K562 (cell line): Measurements from ENCODE around the gene L3MBTL1.

Source experiments
- JUN ChIP-seq, 2 experiments: sonication (generic) in 1 of 2; formaldehyde crosslinking in 1 of 2; IDR thresholded peaks; 2 replicates each; pipeline versions ENCODE4 v1.6.1 to v1.8.0; 2012 to 2022; ENCODE audit warnings: borderline replicate concordance in 2 of 2, mild to moderate bottlenecking in 2 of 2, improper control_type of control experiment in 1 of 2, low read depth in 1 of 2, low read length in 1 of 2, missing genetic modification reagents in 1 of 2
- POLR2A ChIP-seq: fragments of 450-650 bp; conservative IDR thresholded peaks from 2 replicates; pipeline ENCODE4 v1.6.1; 2016
- POLR2AphosphoS5 ChIP-seq: IDR thresholded peaks from 2 replicates; pipeline ENCODE4 v1.6.1; 2011; ENCODE audit warnings: mild to moderate bottlenecking, low read depth, low read length, moderate library complexity; ENCODE audit not compliant: control insufficient read depth, insufficient read depth
- ZNF23 ChIP-seq: fragments of 250-450 bp; sonication (Bioruptor Pico); IDR thresholded peaks from 2 replicates; pipeline ENCODE4 v1.4.0; 2020; ENCODE audit warnings: mild to moderate bottlenecking
- ZSCAN29 ChIP-seq: fragments of 450-650 bp; IDR thresholded peaks from 2 replicates; pipeline ENCODE4 v1.6.1; 2017
- TF ChIP-seq, protein P1 (sequence below), 3 experiments: IDR thresholded peaks in 2 of 3; conservative IDR thresholded peaks in 1 of 3; 2 replicates each; pipeline ENCODE4 v1.5.1; 2011 to 2012; ENCODE audit warnings: low read length in 3 of 3, mild to moderate bottlenecking in 3 of 3, control low read depth in 2 of 3, improper control_type of control experiment in 1 of 3, inconsistent platforms in 1 of 3, low read depth in 1 of 3, mixed read lengths in 1 of 3, moderate library complexity in 1 of 3; ENCODE audit not compliant: insufficient read depth in 2 of 3

- no peak; the same call in 1 of the 2 replicates for TF ChIP-seq POLR2AphosphoS5
- 0 out of 2 replicates have a peak, but pooled peaks have one; percentile 13 for TF ChIP-seq POLR2A
- no peak for TF ChIP-seq ZSCAN29
- TF ChIP-seq JUN (IDR thresholded peaks at IDR 0.05; ENCODE audit: borderline replicate concordance, low read depth, low read length) = no peak
- no peak for TF ChIP-seq JUN (CRISPR knock-in tag; IDR thresholded peaks at IDR 0.05; ENCODE audit: borderline replicate concordance)
- TF ChIP-seq ZNF23 (CRISPR knock-in tag) = no peak
- TF ChIP-seq, protein P1, sequence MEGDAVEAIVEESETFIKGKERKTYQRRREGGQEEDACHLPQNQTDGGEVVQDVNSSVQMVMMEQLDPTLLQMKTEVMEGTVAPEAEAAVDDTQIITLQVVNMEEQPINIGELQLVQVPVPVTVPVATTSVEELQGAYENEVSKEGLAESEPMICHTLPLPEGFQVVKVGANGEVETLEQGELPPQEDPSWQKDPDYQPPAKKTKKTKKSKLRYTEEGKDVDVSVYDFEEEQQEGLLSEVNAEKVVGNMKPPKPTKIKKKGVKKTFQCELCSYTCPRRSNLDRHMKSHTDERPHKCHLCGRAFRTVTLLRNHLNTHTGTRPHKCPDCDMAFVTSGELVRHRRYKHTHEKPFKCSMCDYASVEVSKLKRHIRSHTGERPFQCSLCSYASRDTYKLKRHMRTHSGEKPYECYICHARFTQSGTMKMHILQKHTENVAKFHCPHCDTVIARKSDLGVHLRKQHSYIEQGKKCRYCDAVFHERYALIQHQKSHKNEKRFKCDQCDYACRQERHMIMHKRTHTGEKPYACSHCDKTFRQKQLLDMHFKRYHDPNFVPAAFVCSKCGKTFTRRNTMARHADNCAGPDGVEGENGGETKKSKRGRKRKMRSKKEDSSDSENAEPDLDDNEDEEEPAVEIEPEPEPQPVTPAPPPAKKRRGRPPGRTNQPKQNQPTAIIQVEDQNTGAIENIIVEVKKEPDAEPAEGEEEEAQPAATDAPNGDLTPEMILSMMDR (IDR thresholded peaks at IDR 0.05 in 2 of 3, conservative IDR thresholded peaks at IDR 0.05 in 1 of 3; ENCODE audit: insufficient read depth in 2 of 3, low read depth in 1 of 3, low read length in 3 of 3) = no peak
These were observed 44.6 kb upstream of the L3MBTL1 start for GRCh38 chr20:43462660-43463526.
